ENCODE measurements around the gene CAB39.

The CAB39 gene

GRCh38 chr2:230672836-230673235, 39.8 kb upstream of the CAB39 start:
- 98% methylated on average over 11 of the region's 12 CpGs for WGBS, 2 experiments (ENCODE audit: insufficient coverage in 2 of 2)
- H3K4me3 ChIP-seq (ENCODE audit: extremely low read depth, insufficient read depth, low read length, poor library complexity, severe bottlenecking): no peak overlapping the region
- peaks cover under 1% of the 10 kb centered on the region for H3K9me3 ChIP-seq (ENCODE audit: control insufficient read depth, low read length)
- peaks cover 19% of the 10 kb centered on the region for H3K4me1 ChIP-seq (ENCODE audit: control insufficient read depth, insufficient read depth, low read length, poor library complexity, severe bottlenecking)
- H3K36me3 ChIP-seq (ENCODE audit: control insufficient read depth, insufficient read depth, low read length): no peaks in the 10 kb centered on the region
- H3K27ac ChIP-seq (ENCODE audit: low read depth, low read length, severe bottlenecking): no peak overlapping the region

- H3K9me3 ChIP-seq (ENCODE audit: control insufficient read depth, low read length): peaks cover 4% of the 10 kb centered on the region
- no peak overlapping the region for H3K4me3 ChIP-seq (ENCODE audit: extremely low read depth, insufficient read depth, low read length, poor library complexity, severe bottlenecking)
- H3K4me1 ChIP-seq (ENCODE audit: control insufficient read depth, insufficient read depth, low read length, poor library complexity, severe bottlenecking): peaks cover 10% of the 10 kb centered on the region
- H3K27ac ChIP-seq (ENCODE audit: low read depth, low read length, severe bottlenecking): no peak overlapping the region
- 93 to 94% methylated on average over 2 of the region's 2 CpGs for WGBS, 2 experiments (ENCODE audit: insufficient coverage in 2 of 2)
- no peaks in the 10 kb centered on the region for H3K36me3 ChIP-seq (ENCODE audit: control insufficient read depth, insufficient read depth, low read length)
These were observed 38.2 kb upstream of the CAB39 start for GRCh38 chr2:230674401-230674800.

- Histone ChIP-seq H3K4me1 (ENCODE audit: control insufficient read depth, insufficient read depth, low read length, poor library complexity, severe bottlenecking) (peaks cover 8% of the 10 kb centered on the region), H3K4me3 (ENCODE audit: extremely low read depth, insufficient read depth, low read length, poor library complexity, severe bottlenecking) (no peak overlapping the region), H3K36me3 (ENCODE audit: control insufficient read depth, insufficient read depth, low read length) (no peaks in the 10 kb centered on the region), H3K9me3 (ENCODE audit: control insufficient read depth, low read length) (peaks cover 4% of the 10 kb centered on the region), H3K27ac (ENCODE audit: low read depth, low read length, severe bottlenecking) (no peak overlapping the region)
- 85 to 97% methylated on average over 2 to 5 of the region's 5 CpGs for WGBS, 2 experiments (ENCODE audit: insufficient coverage in 2 of 2)
These were observed 37.5 kb upstream of the CAB39 start for GRCh38 chr2:230674966-230675672.

- H3K9me3 ChIP-seq (ENCODE audit: control insufficient read depth, low read length): peaks cover 4% of the 10 kb centered on the region
- H3K27ac ChIP-seq (ENCODE audit: low read depth, low read length, severe bottlenecking): no peak overlapping the region
- WGBS, 2 experiments (ENCODE audit: insufficient coverage in 2 of 2): 67 to 100% methylated on average over 1 to 2 of the region's 4 CpGs
- no peaks in the 10 kb centered on the region for H3K36me3 ChIP-seq (ENCODE audit: control insufficient read depth, insufficient read depth, low read length)
- peaks cover 3% of the 10 kb centered on the region for H3K4me1 ChIP-seq (ENCODE audit: control insufficient read depth, insufficient read depth, low read length, poor library complexity, severe bottlenecking)
- H3K4me3 ChIP-seq (ENCODE audit: extremely low read depth, insufficient read depth, low read length, poor library complexity, severe bottlenecking): no peak overlapping the region
These were observed 36.1 kb upstream of the CAB39 start for GRCh38 chr2:230676546-230676945.

GRCh38 chr2:230677201-230677946, 35.3 kb upstream of the CAB39 start:
- Histone ChIP-seq H3K4me3 (ENCODE audit: extremely low read depth, insufficient read depth, low read length, poor library complexity, severe bottlenecking) (no peak overlapping the region), H3K4me1 (ENCODE audit: control insufficient read depth, insufficient read depth, low read length, poor library complexity, severe bottlenecking) (peaks cover 3% of the 10 kb centered on the region), H3K36me3 (ENCODE audit: control insufficient read depth, insufficient read depth, low read length) (no peaks in the 10 kb centered on the region), H3K9me3 (ENCODE audit: control insufficient read depth, low read length) (peaks cover 4% of the 10 kb centered on the region), H3K27ac (ENCODE audit: low read depth, low read length, severe bottlenecking) (no peak overlapping the region)
- WGBS, 2 experiments (ENCODE audit: insufficient coverage in 2 of 2): 93 to 97% methylated on average over 2 to 4 of the region's 5 CpGs

- Histone ChIP-seq H3K9me3 (ENCODE audit: control insufficient read depth, low read length) (peaks cover 4% of the 10 kb centered on the region), H3K4me3 (ENCODE audit: extremely low read depth, insufficient read depth, low read length, poor library complexity, severe bottlenecking) (no peak overlapping the region), H3K36me3 (ENCODE audit: control insufficient read depth, insufficient read depth, low read length) (no peaks in the 10 kb centered on the region), H3K27ac (ENCODE audit: low read depth, low read length, severe bottlenecking) (no peak overlapping the region), H3K4me1 (ENCODE audit: control insufficient read depth, insufficient read depth, low read length, poor library complexity, severe bottlenecking) (peaks cover 3% of the 10 kb centered on the region)
- WGBS, 2 experiments (ENCODE audit: insufficient coverage in 2 of 2): 100% methylated on average over 1 of the region's 1 CpG; no CpG with 5 or more reads in 1 of the 2 experiments
These were observed 34.6 kb upstream of the CAB39 start for GRCh38 chr2:230678018-230678417.

- Histone ChIP-seq H3K4me3 (ENCODE audit: extremely low read depth, insufficient read depth, low read length, poor library complexity, severe bottlenecking) (no peak overlapping the region), H3K27ac (ENCODE audit: low read depth, low read length, severe bottlenecking) (no peak overlapping the region), H3K4me1 (ENCODE audit: control insufficient read depth, insufficient read depth, low read length, poor library complexity, severe bottlenecking) (peaks cover 3% of the 10 kb centered on the region), H3K9me3 (ENCODE audit: control insufficient read depth, low read length) (peaks cover 4% of the 10 kb centered on the region), H3K36me3 (ENCODE audit: control insufficient read depth, insufficient read depth, low read length) (no peaks in the 10 kb centered on the region)
These were observed 34.2 kb upstream of the CAB39 start for GRCh38 chr2:230678451-230678850.

- Histone ChIP-seq H3K9me3 (ENCODE audit: control insufficient read depth, low read length) (peaks cover 4% of the 10 kb centered on the region), H3K4me1 (ENCODE audit: control insufficient read depth, insufficient read depth, low read length, poor library complexity, severe bottlenecking) (peaks cover 6% of the 10 kb centered on the region), H3K27ac (ENCODE audit: low read depth, low read length, severe bottlenecking) (no peak overlapping the region), H3K36me3 (ENCODE audit: control insufficient read depth, insufficient read depth, low read length) (no peaks in the 10 kb centered on the region), H3K4me3 (ENCODE audit: extremely low read depth, insufficient read depth, low read length, poor library complexity, severe bottlenecking) (no peak overlapping the region)
- 87 to 93% methylated on average over 6 to 11 of the region's 11 CpGs for WGBS, 2 experiments (ENCODE audit: insufficient coverage in 2 of 2)
These were observed 32.0 kb upstream of the CAB39 start for GRCh38 chr2:230680463-230681170.

- Histone ChIP-seq H3K4me1 (ENCODE audit: control insufficient read depth, insufficient read depth, low read length, poor library complexity, severe bottlenecking) (peaks cover 6% of the 10 kb centered on the region), H3K9me3 (ENCODE audit: control insufficient read depth, low read length) (peaks cover 4% of the 10 kb centered on the region), H3K36me3 (ENCODE audit: control insufficient read depth, insufficient read depth, low read length) (no peaks in the 10 kb centered on the region), H3K4me3 (ENCODE audit: extremely low read depth, insufficient read depth, low read length, poor library complexity, severe bottlenecking) (no peak overlapping the region), H3K27ac (ENCODE audit: low read depth, low read length, severe bottlenecking) (no peak overlapping the region)
- 75 to 81% methylated on average over 5 to 7 of the region's 7 CpGs for WGBS, 2 experiments (ENCODE audit: insufficient coverage in 2 of 2)
These were observed 31.5 kb upstream of the CAB39 start for GRCh38 chr2:230681171-230681545.

- Histone ChIP-seq H3K4me3 (ENCODE audit: extremely low read depth, insufficient read depth, low read length, poor library complexity, severe bottlenecking) (no peak overlapping the region), H3K27ac (ENCODE audit: low read depth, low read length, severe bottlenecking) (no peak overlapping the region), H3K9me3 (ENCODE audit: control insufficient read depth, low read length) (peaks cover 4% of the 10 kb centered on the region), H3K4me1 (ENCODE audit: control insufficient read depth, insufficient read depth, low read length, poor library complexity, severe bottlenecking) (peaks cover 13% of the 10 kb centered on the region), H3K36me3 (ENCODE audit: control insufficient read depth, insufficient read depth, low read length) (no peaks in the 10 kb centered on the region)
- 82 to 91% methylated on average over 2 of the region's 3 CpGs for WGBS, 2 experiments (ENCODE audit: insufficient coverage in 2 of 2)
These were observed 30.1 kb upstream of the CAB39 start for GRCh38 chr2:230682546-230682945.
